ENCODE data around the gene MBTPS1.

- TF ChIP-seq CTCF (conservative IDR thresholded peaks at IDR 0.05; ENCODE audit: low read depth, low read length) (no peak), EZH2 (IDR thresholded peaks at IDR 0.05; ENCODE audit: low read length, unreplicated experiment) (no peak), EZH2phosphoT487 (IDR thresholded peaks at IDR 0.05; ENCODE audit: borderline replicate concordance, low read length) (no peak)
Observed at GRCh38 chr16:84047626-84048025, 69.1 kb downstream of the MBTPS1 start.
